GM11168 (cell line): ENCODE results near the gene LCOR.
"Not testable (repeated sequence)": the region's sequence is repeated elsewhere in the genome, so short reads cannot be mapped to it uniquely, and the experiment has no call there.

ENCODE experiments used
- in situ Hi-C: fragments of 300-500 bp; cut with MboI; formaldehyde crosslinking; loops from one replicate; pipeline ENCODE4 v1.12.0; 2022; ENCODE audit warnings: low sequenced_read_pairs; ENCODE audit not compliant: unreplicated experiment

LCOR gene

DNA sequence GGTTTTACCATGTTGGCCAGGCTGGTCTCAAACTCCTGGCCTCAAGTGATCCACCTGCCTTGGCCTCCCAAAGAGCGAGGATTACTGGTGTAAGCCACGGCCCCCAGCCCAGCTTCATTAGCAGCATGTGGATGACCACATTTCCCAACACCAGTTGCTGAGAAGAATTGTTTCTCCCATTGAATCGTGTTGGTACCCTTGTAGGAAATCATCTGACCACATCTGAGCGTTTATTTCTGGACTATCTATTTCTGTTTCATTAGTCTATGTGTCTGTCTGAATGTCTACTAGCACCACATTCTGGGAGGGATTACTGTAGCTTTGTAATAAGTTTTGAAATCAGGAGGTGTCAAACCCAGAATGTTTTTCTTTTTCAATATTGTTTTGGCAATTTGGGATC is 89.6 kb downstream of the LCOR start:
- in situ Hi-C loops = no loop called here

DNA sequence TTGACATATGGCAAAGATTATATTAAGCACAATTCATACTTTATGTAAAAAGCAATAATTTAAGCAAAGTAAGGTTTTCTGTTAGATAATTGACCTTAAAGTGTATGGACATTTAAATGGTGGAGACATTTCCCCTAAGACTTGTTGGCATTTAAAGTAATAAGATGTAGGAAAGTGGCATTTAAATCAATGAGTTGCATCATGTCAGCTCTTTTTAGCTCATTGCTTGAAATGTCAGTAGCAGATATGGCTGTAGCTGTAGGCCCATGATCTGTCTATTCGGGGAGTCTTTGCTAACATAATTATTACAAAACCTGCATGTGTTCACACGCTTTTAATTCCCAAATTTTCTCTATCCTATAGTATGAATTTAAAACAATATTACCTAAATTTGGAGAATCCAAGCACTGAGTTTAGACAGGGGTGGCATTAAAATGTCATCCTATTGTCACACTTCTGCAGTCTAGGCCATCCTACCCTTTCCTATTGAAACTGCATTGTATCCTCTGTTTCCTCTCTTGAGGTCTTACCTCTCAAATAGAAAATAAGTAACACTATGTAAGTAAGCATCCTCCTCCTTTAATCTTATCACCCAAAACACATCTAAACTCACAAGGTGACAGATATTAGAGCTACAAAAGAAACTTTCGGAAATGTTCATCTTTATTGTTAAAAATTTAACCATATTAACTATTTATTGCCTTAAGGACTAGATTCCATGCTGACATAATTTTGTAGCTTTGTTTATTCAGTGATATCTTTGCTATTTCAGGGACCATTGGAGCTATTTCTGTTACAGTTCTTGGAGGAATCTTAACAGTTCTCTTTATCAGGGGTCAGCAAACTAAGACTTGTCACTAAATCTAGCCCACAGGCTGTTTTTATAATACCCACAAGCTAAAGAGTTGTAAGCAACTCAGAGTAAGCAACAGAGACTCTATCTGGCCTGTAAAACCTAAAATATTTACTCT is 91.2 kb downstream of the LCOR start:
- in situ Hi-C loops = no loop called here

- in situ Hi-C loops = no loop called here
These were observed 92.8 kb downstream of the LCOR start for GRCh38 chr10:96924861-96925260.

DNA sequence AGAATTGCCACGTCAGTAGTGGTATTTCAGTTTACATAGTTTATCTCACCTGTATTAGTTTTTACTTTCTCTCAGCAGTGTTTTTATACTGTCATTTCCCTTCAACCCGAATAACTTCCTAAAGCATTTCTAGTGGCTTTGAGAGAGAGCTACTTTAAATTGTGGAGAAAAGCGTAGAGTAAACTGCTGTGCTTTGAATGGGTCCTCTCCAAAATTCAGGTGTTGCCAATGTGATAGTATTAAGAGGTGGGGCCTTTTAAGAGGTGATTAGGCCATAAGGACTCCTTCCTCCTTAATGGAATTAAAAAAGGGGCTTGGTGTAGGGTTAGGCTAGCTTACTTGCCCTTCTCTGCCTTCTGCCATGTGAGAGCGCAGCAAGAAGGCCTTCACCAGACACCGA is 98.4 kb downstream of the LCOR start:
- in situ Hi-C loops = no loop called here

DNA sequence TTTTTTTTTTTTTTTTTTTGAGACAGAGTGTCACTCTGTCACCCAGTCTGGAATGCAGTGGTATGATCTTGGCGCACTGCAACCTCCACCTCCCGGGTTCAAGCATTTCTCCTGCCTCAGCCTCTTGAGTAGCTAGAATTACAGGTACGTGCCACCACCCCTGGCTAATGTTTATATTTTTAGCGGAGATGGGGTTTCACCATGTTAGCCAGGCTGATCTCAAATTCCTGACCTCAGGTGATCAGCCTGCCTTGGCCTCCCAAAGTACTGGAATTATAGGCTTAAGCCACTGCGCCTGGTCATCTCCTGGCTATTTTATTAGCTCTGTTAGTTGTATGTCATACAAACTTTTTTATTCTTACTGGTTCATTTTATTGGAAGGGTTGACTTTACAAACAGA is 103.0 kb downstream of the LCOR start:
- in situ Hi-C loops = no loop called here

DNA sequence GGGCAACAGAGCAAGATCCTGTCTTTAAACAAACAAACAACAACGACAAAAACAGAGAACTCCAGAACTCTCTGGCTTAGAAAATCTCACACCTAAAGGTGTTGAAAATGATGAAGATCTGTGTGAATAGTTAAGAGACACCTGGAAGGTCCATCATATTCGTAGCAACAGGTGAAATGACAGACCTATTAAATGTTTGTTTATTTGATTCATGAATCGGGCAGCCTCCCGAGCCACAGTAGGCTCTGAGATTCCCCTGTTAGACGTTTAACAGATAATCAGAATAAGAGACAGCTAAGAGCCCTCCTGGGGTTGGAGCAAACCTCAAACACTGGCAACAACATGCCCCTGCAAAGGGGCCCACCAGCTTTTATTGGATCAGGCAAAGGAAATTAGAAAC is 103.7 kb downstream of the LCOR start:
- in situ Hi-C loops = no loop called here

GRCh38 chr10:96943161-96943560 is 111.1 kb downstream of the LCOR start:
- in situ Hi-C loops = not testable (repeated sequence)

GRCh38 chr10:96947036-96947435 is 114.9 kb downstream of the LCOR start:
- in situ Hi-C loops = no loop called here

- in situ Hi-C loops = no loop called here
These were observed 117.1 kb downstream of the LCOR start for GRCh38 chr10:96949039-96949683.

- in situ Hi-C loops = no loop called here
These were observed 119.9 kb downstream of the LCOR start for GRCh38 chr10:96951954-96952353.

- in situ Hi-C loops = no loop called here
These were observed 123.7 kb downstream of the LCOR start for GRCh38 chr10:96955794-96956193.

DNA sequence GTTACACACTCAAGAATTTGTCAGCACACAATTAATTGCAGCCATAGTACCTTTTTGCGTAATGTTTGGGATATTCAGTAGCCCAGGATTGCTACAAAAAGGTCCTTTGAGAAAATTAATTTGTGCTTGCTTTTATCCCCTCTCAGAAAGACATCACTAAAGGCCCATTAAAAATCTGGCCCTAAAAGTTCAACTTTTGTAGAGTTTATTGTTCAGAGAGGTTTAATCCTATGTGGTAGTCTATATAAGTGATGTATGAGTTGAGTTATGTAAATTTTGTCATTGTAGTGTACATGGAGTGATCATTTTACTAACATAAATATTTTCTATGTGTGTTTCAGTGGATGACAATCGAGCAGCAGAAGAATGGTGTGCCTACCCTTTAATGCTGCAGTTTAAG is 126.0 kb downstream of the LCOR start:
- in situ Hi-C loops = no loop called here

DNA sequence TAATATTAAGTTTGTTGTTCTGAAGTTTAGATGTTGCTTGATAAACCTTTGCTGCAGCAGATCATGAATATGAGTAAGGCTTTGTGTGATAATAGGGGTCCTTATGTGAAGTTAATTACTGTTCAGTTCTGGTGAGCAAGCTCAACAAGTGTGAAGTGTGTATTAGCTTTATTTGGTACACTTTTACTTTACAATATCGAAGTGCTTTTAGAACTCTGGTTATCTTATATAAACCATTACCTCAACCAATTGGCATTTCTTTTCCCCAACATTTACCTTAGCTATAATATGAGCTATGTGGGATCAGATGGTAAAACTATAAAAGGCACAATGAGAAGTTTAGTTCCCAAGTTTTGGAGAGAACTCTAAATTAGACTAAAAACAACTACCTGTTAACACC is 127.6 kb downstream of the LCOR start:
- in situ Hi-C loops = no loop called here

GRCh38 chr10:96960872-96961271 is 128.8 kb downstream of the LCOR start:
- in situ Hi-C loops = no loop called here

GRCh38 chr10:96964131-96964530 is 132.0 kb downstream of the LCOR start:
- in situ Hi-C loops = no loop called here

GRCh38 chr10:96967847-96968246 is 135.7 kb downstream of the LCOR start:
- in situ Hi-C loops = no loop called here

DNA sequence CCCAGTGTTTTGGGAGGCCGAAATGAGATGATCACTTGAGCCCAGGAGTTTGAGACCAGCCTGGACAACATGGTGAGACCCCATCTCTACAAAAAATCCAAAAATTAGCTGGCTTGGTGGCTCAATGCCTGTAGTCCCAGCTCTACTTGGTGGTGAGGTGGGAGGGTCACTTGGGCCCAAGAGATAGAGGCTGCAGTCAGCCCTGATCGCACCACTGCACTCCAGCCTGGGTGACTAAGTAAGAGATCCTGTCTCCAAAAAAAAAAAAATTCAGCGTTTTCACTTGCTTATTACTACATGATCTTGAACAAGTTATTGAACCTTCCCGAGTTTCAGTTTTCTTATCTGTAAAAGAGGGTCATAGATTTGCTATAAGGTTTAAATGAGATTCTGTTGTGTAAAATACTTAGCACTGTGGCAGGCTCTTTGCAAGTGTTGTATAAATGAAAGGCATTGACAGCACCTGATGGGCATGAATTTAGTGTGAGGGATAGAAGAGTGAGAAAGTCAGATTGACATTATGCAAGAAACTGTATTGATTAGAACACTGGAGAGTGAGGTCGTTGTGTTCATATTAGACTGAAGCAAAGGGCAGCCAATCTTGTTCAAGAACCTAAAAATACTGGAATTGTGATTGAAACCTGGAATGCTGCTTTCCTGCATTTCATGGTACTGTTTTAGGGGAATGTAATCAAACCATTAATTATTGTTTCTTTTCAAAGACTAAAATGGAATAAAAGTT is 136.8 kb downstream of the LCOR start:
- in situ Hi-C loops = no loop called here

DNA sequence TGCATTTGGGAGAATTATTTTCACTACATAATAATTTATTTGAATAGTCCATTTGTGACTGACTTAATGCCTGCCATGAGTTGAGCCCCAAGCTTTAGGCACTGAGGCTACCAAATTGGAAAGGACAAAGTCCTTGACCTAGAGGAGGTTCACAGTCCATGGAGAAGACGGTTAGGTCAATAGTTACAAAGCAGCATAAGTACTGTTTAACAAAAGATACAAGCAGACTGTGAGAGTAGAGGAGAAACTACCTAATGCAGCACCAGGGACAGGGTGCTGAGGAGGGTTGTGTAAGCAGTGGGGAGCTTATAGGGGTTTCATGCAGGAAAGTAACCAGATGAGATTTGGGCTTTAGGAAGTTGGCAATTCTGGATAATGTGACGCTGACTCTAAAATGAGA is 139.2 kb downstream of the LCOR start:
- in situ Hi-C loops = no loop called here

DNA sequence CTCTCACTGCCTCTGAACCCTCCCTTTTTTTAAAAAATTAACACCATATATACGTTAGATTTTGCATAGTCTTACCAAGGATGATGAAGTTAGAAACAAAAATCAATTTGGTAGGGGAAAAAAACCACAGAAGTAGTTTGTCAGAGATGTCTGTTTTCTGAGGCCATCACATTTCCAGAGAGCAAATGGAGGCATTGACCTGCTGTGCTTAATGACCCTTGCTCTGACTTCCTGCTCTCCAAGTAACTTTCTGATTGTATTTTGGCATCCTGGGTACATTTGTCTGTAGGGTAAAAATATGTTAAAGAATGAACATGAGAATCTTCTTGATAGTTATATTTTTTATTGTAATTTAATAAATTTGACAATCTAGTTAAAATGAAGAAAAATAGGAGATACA is 140.2 kb downstream of the LCOR start:
- in situ Hi-C loops = no loop called here

GRCh38 chr10:96973809-96974747 is 142.0 kb downstream of the LCOR start:
- in situ Hi-C loops = no loop called here
